ENCODE measurements around the gene FGD5.

The FGD5 gene

GRCh38 chr3:14849638-14850230, 31.0 kb downstream of the FGD5 start:
- no peak overlapping the region for H3K4me3 ChIP-seq (ENCODE audit: low read depth, low read length)

GRCh38 chr3:14852058-14852594, 33.4 kb downstream of the FGD5 start:
- H3K4me3 ChIP-seq (ENCODE audit: low read depth, low read length), result no peak overlapping the region

- H3K4me3 ChIP-seq (ENCODE audit: low read depth, low read length), result no peak overlapping the region
Observed at GRCh38 chr3:14852717-14853116, 34.0 kb downstream of the FGD5 start.

- no peak overlapping the region for H3K4me3 ChIP-seq (ENCODE audit: low read depth, low read length)
Observed at GRCh38 chr3:14853271-14853951, 34.6 kb downstream of the FGD5 start.

- H3K4me3 ChIP-seq (ENCODE audit: low read depth, low read length), result no peak overlapping the region
Observed at GRCh38 chr3:14857506-14857905, 38.7 kb downstream of the FGD5 start.

GRCh38 chr3:14858105-14858504, 39.3 kb downstream of the FGD5 start:
- H3K4me3 ChIP-seq (ENCODE audit: low read depth, low read length), result no peak overlapping the region

- no peak overlapping the region for H3K4me3 ChIP-seq (ENCODE audit: low read depth, low read length)
Observed at GRCh38 chr3:14859880-14860279, 41.1 kb downstream of the FGD5 start.

- no peak overlapping the region for H3K4me3 ChIP-seq (ENCODE audit: low read depth, low read length)
Observed at GRCh38 chr3:14861031-14861430, 42.3 kb downstream of the FGD5 start.

- H3K4me3 ChIP-seq (ENCODE audit: low read depth, low read length), result no peak overlapping the region
Observed at GRCh38 chr3:14861446-14862302, 42.9 kb downstream of the FGD5 start.

GRCh38 chr3:14862303-14862660, 43.5 kb downstream of the FGD5 start:
- no peak overlapping the region for H3K4me3 ChIP-seq (ENCODE audit: low read depth, low read length)

GRCh38 chr3:14862661-14863230, 44.0 kb downstream of the FGD5 start:
- H3K4me3 ChIP-seq (ENCODE audit: low read depth, low read length), result no peak overlapping the region

GRCh38 chr3:14863333-14864100, 44.8 kb downstream of the FGD5 start:
- no peak overlapping the region for H3K4me3 ChIP-seq (ENCODE audit: low read depth, low read length)

- no peak overlapping the region for H3K4me3 ChIP-seq (ENCODE audit: low read depth, low read length)
Observed at GRCh38 chr3:14864131-14864530, 45.4 kb downstream of the FGD5 start.

GRCh38 chr3:14866627-14867026, 47.9 kb downstream of the FGD5 start:
- H3K4me3 ChIP-seq (ENCODE audit: low read depth, low read length), result no peak overlapping the region

GRCh38 chr3:14867936-14868570, 49.3 kb downstream of the FGD5 start:
- no peak overlapping the region for H3K4me3 ChIP-seq (ENCODE audit: low read depth, low read length)

- no peak overlapping the region for H3K4me3 ChIP-seq (ENCODE audit: low read depth, low read length)
Observed at GRCh38 chr3:14869917-14870782, 51.4 kb downstream of the FGD5 start.

- no peak overlapping the region for H3K4me3 ChIP-seq (ENCODE audit: low read depth, low read length)
Observed at GRCh38 chr3:14870783-14871060, 52.0 kb downstream of the FGD5 start.

- H3K4me3 ChIP-seq (ENCODE audit: low read depth, low read length), result no peak overlapping the region
Observed at GRCh38 chr3:14871456-14872200, 52.9 kb downstream of the FGD5 start.

GRCh38 chr3:14872706-14873105, 53.9 kb downstream of the FGD5 start:
- no peak overlapping the region for H3K4me3 ChIP-seq (ENCODE audit: low read depth, low read length)

All from iPS-11a (cell line).